ENCODE data around the gene HYDIN. TPM values are rescaled to one million over a fixed set of nuclear protein-coding genes. Genes with fewer than 3 reads are reported as not detected.

HYDIN gene
- total and polyA plus RNA-seq, 9 of the 15 experiments (the other 6 are each of a cell fraction or from before 2014, with no cell fraction given): 0.08 to 0.43 (median 0.14) TPM; not detected in 1

- no peaks in the 10 kb centered on the region for H3K36me3 ChIP-seq (ENCODE audit: control insufficient read depth, insufficient read depth, low read length)
- no peak for TF ChIP-seq HSF4 (CRISPR knock-in tag; IDR thresholded peaks at IDR 0.05; ENCODE audit: borderline replicate concordance)
- TF ChIP-seq NFRKB (IDR thresholded peaks at IDR 0.05; ENCODE audit: low read depth): no peak
- TF ChIP-seq STAT5A (IDR thresholded peaks at IDR 0.05; ENCODE audit: borderline replicate concordance, low read length): peak; percentile 41; the same call in 1 of the 2 replicates
- TF ChIP-seq SRF (CRISPR knock-in tag; IDR thresholded peaks at IDR 0.05): 0 out of 4 replicates have a peak, but pooled peaks of 1 of the 2 experiments have one; percentile 54
- no peak for TF ChIP-seq ZBTB11 (CRISPR knock-in tag; IDR thresholded peaks at IDR 0.05)
- peak; percentile 46 for TF ChIP-seq RFX1 (IDR thresholded peaks at IDR 0.05)
- no peaks in the 10 kb centered on the region for H4K20me1 ChIP-seq (replicated peaks; ENCODE audit: control insufficient read depth, insufficient read depth, low read length)
- ChIA-PET POLR2A (no interaction called here), CTCF (ENCODE audit: low intra/inter-chr PET ratio) (no interaction called here)
- H3K4me1 ChIP-seq (replicated peaks in 1 of 2; ENCODE audit: control insufficient read depth in 2 of 2, insufficient read depth in 2 of 2, low read length in 2 of 2): no peaks in the 10 kb centered on the region
- BruUV-seq (replicated peaks): no TSS peak
- no peak overlapping the region for H3K4me3 ChIP-seq
- no peak overlapping the region for H3K4me2 ChIP-seq (ENCODE audit: insufficient read depth, low read length)
- intact Hi-C loops (cut with micrococcal nuclease): no loop called here
- no peak overlapping the region for H3K9ac ChIP-seq (ENCODE audit: insufficient read depth in 1 of 2, low read depth in 2 of 2, low read length in 2 of 2)
- no peaks in the 10 kb centered on the region for H3K79me2 ChIP-seq (ENCODE audit: control insufficient read depth, insufficient read depth, low read length)
- H3K9me3 ChIP-seq (replicated peaks; ENCODE audit: control insufficient read depth, insufficient read depth, low read depth, low read length): no peaks in the 10 kb centered on the region
- no peak overlapping the region for H3K27ac ChIP-seq (ENCODE audit: extremely low read depth, low read depth, low read length)
- FAIRE-seq (no peak), DNase-seq (ENCODE audit: extremely low read depth in 1 of 4, low spot score in 3 of 4) (no peak), ATAC-seq (no peak)
- no peak overlapping the region for H2AFZ ChIP-seq (ENCODE audit: low read depth, low read length)
- H3K9me1 ChIP-seq (ENCODE audit: control insufficient read depth, insufficient read depth, low read length): no peaks in the 10 kb centered on the region
- in situ Hi-C loops (cut with MboI): no loop called here
- H3K27me3 ChIP-seq (ENCODE audit: control insufficient read depth in 2 of 2, insufficient read depth in 2 of 2, low read length in 2 of 2): peaks cover 3 to 6% of the 10 kb centered on the region in 2 experiments; a peak in 2 of 5 replicates
- WGBS (ENCODE audit: insufficient coverage, low coverage, missing lambda C conversion rate): 0% methylated on average over 3 of the region's 3 CpGs
Observed at GRCh38 chr16:71263582-71263981, 33.1 kb upstream of the HYDIN start.
